GM18868 (cell line): ENCODE results near the gene CCNL2.
"Not testable (repeated sequence)": the region's sequence is repeated elsewhere in the genome, so short reads cannot be mapped to it uniquely, and the experiment has no call there.

ENCODE experiments used
- ATAC-seq: cut with Tn5 transposase; IDR thresholded peaks from one replicate; pipeline ENCODE4 v1.9.1; 2021; ENCODE audit warnings: mild to moderate bottlenecking, moderate library complexity; ENCODE audit not compliant: unreplicated experiment

Gene CCNL2

GRCh38 chr1:1374929-1375662, 24.0 kb downstream of the CCNL2 start, which contains the start of gene AURKAIP1:
Gene AURKAIP1 (minus strand): TSS chr1:1375207. CDS start chr1:1374756, 451 bp downstream.
- peak; percentile 86 for ATAC-seq

- ATAC-seq = peak; percentile 4
Measured at GRCh38 chr1:1374589-1374928, 24.6 kb downstream of the CCNL2 start.

- no peak for ATAC-seq
Measured at GRCh38 chr1:1373815-1374588, 25.1 kb downstream of the CCNL2 start.

- no peak for ATAC-seq
Measured at GRCh38 chr1:1373051-1373814, 25.9 kb downstream of the CCNL2 start.

- ATAC-seq = no peak
Measured at GRCh38 chr1:1371746-1372711, 27.1 kb downstream of the CCNL2 start.

- ATAC-seq = no peak
Measured at GRCh38 chr1:1371364-1371745, 27.8 kb downstream of the CCNL2 start.

- no peak for ATAC-seq
Measured at GRCh38 chr1:1370771-1371300, 28.3 kb downstream of the CCNL2 start.

GRCh38 chr1:1370094-1370493, 29.0 kb downstream of the CCNL2 start:
- ATAC-seq = not testable (repeated sequence)

GRCh38 chr1:1367315-1367714, 31.8 kb downstream of the CCNL2 start:
- no peak for ATAC-seq

- ATAC-seq = no peak
Measured at GRCh38 chr1:1366699-1367066, 32.5 kb downstream of the CCNL2 start.

- ATAC-seq = no peak
Measured at GRCh38 chr1:1365875-1366698, 33.0 kb downstream of the CCNL2 start.

- no peak for ATAC-seq
Measured at GRCh38 chr1:1364266-1364665, 34.9 kb downstream of the CCNL2 start.

- ATAC-seq = no peak
Measured at GRCh38 chr1:1361982-1362423, 37.1 kb downstream of the CCNL2 start.

- no peak for ATAC-seq
Measured at GRCh38 chr1:1361233-1361981, 37.7 kb downstream of the CCNL2 start.

GRCh38 chr1:1360506-1361169, 38.5 kb downstream of the CCNL2 start:
- no peak for ATAC-seq

GRCh38 chr1:1359664-1360468, 39.3 kb downstream of the CCNL2 start:
- no peak for ATAC-seq

- ATAC-seq = no peak
Measured at GRCh38 chr1:1359308-1359663, 39.8 kb downstream of the CCNL2 start.
